H1 (cell line): ENCODE results near the gene POU6F2. TPM values are rescaled to one million over a fixed set of nuclear protein-coding genes. Genes with fewer than 3 reads are reported as not detected.

Experiments
- CHD7 ChIP-seq: fragments of 300-600 bp; sonication (generic); IDR thresholded peaks from 2 replicates; pipeline ENCODE4 v1.7.1; 2012; ENCODE audit warnings: low read length, moderate library complexity, mild to moderate bottlenecking, inconsistent platforms; ENCODE audit not compliant: insufficient replicate concordance
- EGR1 ChIP-seq: IDR thresholded peaks from 2 replicates; pipeline ENCODE4 v1.6.1; 2011; ENCODE audit warnings: low read depth, low read length, borderline replicate concordance
- GTF2F1 ChIP-seq: IDR thresholded peaks from 2 replicates; pipeline ENCODE4 v1.6.1; 2012; ENCODE audit warnings: low read depth, low read length, improper control_type of control experiment, borderline replicate concordance
- JUN ChIP-seq: IDR thresholded peaks from 2 replicates; pipeline ENCODE4 v1.6.1; 2011; ENCODE audit warnings: low read depth, mild to moderate bottlenecking, improper control_type of control experiment, low read length
- RXRA ChIP-seq: IDR thresholded peaks from 2 replicates; pipeline ENCODE4 v1.6.1; 2011; ENCODE audit warnings: low read depth, mild to moderate bottlenecking, low read length, moderate library complexity; ENCODE audit not compliant: insufficient read depth
- polyA plus RNA-seq, 7 experiments: library from polyadenylated mRNA; depleted of rRNA in 3 of 7; stranded (reverse) in 5 of 7; unstranded in 2 of 7; fragments of >200 nt in 5 of 7; fragments of 200-250 nt in 2 of 7; gene quantifications; 1 replicate in 5 of 7; 2 replicates in 1 of 7; 4 replicates in 1 of 7; pipeline versions ENCODE4 v1.2.1 to v1.2.3, GENCODE V29; 2011 to 2013; ENCODE audit warnings: missing spikeins in 2 of 7, mixed read lengths in 2 of 7
- total RNA-seq: library from RNA; stranded (reverse); fragmentation: NEBNext Ultra II Directional; extraction: Animal tissue kit (Norgen Biotek cat#: 25700); gene quantifications from 2 replicates; pipeline ENCODE4 v1.2.1, GENCODE V29; 2021

Gene POU6F2
- total and polyA plus RNA-seq, 2 of the 8 experiments (the other 6 are each of a cell fraction or from before 2014, with no cell fraction given) = 1.1 to 2.0 TPM

GRCh38 chr7:39402034-39402433 is 424.3 kb downstream of the POU6F2 start (continued):
- no peak for TF ChIP-seq CHD7
- no peak for TF ChIP-seq GTF2F1
- no peak for TF ChIP-seq EGR1
- no peak for TF ChIP-seq JUN
- TF ChIP-seq RXRA = no peak
